HepG2 (cell line): ENCODE data around the gene LITAFD.

Experiments
- EEA1 ChIP-seq: sonication (generic); formaldehyde crosslinking; IDR thresholded peaks from 2 replicates; pipeline ENCODE4 v1.5.1; 2020; ENCODE audit warnings: mild to moderate bottlenecking, missing genetic modification reagents, borderline replicate concordance
- POLR2A ChIP-seq, 2 experiments: IDR thresholded peaks; 2 replicates each; pipeline ENCODE4 v1.6.1; 2011; ENCODE audit warnings: low read depth in 2 of 2, low read length in 2 of 2, mild to moderate bottlenecking in 1 of 2, moderate library complexity in 1 of 2; ENCODE audit not compliant: insufficient read depth in 1 of 2
- RAD21 ChIP-seq: fragments of 450-650 bp; formaldehyde crosslinking; IDR thresholded peaks from 2 replicates; pipeline ENCODE4 v1.5.0; 2020; ENCODE audit warnings: mild to moderate bottlenecking
- RBFOX2 ChIP-seq: fragments of 200-400 bp; formaldehyde crosslinking; IDR thresholded peaks from 2 replicates; pipeline ENCODE4 v1.6.1; 2017; ENCODE audit warnings: low read depth, mild to moderate bottlenecking, low read length
- ZNF446 ChIP-seq: sonication (generic); formaldehyde crosslinking; IDR thresholded peaks from 2 replicates; pipeline ENCODE4 v1.5.0; 2020; ENCODE audit warnings: mild to moderate bottlenecking, missing genetic modification reagents
- TF ChIP-seq, protein P1 (sequence below): sonication (generic); formaldehyde crosslinking; IDR thresholded peaks from 2 replicates; pipeline ENCODE4 v1.5.0; 2020; ENCODE audit warnings: mild to moderate bottlenecking, missing genetic modification reagents

DNA sequence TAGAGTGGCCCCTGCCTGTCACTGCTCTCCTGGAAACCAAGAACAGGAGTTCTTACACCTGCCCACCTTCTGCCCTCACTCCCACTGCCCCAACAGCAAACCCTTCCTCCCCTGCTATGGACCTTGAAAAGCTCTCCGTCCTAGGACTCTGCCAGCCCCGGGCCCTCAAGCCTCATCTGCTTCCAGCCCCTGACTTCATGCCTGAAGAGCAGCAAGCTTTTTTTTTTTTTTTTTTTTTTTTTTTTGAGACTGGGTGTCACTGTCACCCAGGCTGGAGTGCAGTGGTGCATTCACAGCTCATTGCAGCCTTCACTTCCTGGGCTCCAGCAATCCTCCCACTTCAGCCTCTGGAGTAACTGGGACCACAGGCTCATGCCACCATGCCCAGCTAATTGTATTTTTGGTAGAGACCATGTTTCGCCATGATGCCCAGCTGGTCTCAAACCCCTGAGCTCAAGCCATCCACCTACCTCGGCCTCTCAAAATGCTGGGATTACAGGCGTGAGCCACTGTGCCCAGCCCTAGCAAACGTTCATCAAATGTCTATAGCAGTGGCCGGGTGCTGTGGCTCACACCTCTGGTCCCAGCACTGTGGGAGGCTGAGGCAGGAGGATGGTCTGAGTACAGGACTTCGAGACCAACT lies 30.3 kb upstream of the LITAFD start:
- TF ChIP-seq ZNF446 (CRISPR knock-in tag) = no peak
- TF ChIP-seq, protein P1, sequence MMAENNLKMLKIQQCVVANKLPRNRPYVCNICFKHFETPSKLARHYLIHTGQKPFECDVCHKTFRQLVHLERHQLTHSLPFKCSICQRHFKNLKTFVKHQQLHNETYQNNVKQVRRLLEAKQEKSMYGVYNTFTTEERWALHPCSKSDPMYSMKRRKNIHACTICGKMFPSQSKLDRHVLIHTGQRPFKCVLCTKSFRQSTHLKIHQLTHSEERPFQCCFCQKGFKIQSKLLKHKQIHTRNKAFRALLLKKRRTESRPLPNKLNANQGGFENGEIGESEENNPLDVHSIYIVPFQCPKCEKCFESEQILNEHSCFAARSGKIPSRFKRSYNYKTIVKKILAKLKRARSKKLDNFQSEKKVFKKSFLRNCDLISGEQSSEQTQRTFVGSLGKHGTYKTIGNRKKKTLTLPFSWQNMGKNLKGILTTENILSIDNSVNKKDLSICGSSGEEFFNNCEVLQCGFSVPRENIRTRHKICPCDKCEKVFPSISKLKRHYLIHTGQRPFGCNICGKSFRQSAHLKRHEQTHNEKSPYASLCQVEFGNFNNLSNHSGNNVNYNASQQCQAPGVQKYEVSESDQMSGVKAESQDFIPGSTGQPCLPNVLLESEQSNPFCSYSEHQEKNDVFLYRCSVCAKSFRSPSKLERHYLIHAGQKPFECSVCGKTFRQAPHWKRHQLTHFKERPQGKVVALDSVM (CRISPR knock-in tag) = peak; percentile 28; the same call in 1 of the 2 replicates
- no peak for TF ChIP-seq EEA1 (CRISPR knock-in tag)
- no peak for TF ChIP-seq RBFOX2
- TF ChIP-seq RAD21 (CRISPR knock-in tag) = no peak
- peak in 1 of 2 experiments; percentile 32; a peak in 2 of 4 replicates for TF ChIP-seq POLR2A (IDR thresholded peaks at IDR 0.05; ENCODE audit: insufficient read depth in 1 of 2, low read depth in 2 of 2, low read length in 2 of 2)
